SH-SY5Y (cell line): ENCODE measurements around the gene MAGEB17.

Experiments
- GATA2 ChIP-seq: IDR thresholded peaks from 2 replicates; pipeline ENCODE4 v1.6.1; 2011; ENCODE audit warnings: mild to moderate bottlenecking, low read depth, low read length
- GATA3 ChIP-seq: IDR thresholded peaks from 2 replicates; pipeline ENCODE4 v1.6.1; 2011; ENCODE audit warnings: low read depth, mild to moderate bottlenecking, low read length, moderate library complexity

- no peak for TF ChIP-seq GATA2
- no peak for TF ChIP-seq GATA3
Measured at GRCh38 chrX:16172391-16172790, 5.1 kb downstream of the MAGEB17 start.
